Coronary artery (tissue), 2 donors: Measurements from ENCODE around the gene EPHA1.
"Not testable (repeated sequence)": the region's sequence is repeated elsewhere in the genome, so short reads cannot be mapped to it uniquely, and the experiment has no call there.

Experiments
- DNase-seq: peaks from one replicate; pipeline ENCODE4 v3.0.0-alpha.2; 2017; ENCODE audit warnings: low spot score
- H3K27ac ChIP-seq, 2 donors: fragments of 200-600 bp; sonication (generic); one replicate each; pipeline ENCODE4 v1.5.1; 2016 to 2019
- H3K4me3 ChIP-seq: fragments of 200-600 bp; sonication (generic); 2 replicates; pipeline ENCODE4 v1.5.1; 2016; ENCODE audit warnings: mild to moderate bottlenecking, moderate library complexity
- TF ChIP-seq, protein P1 (sequence below): fragments of 200-600 bp; sonication (generic); IDR thresholded peaks from one replicate; pipeline ENCODE4 v1.5.1; 2019; ENCODE audit warnings: antibody characterized with exemption

The EPHA1 gene

DNA sequence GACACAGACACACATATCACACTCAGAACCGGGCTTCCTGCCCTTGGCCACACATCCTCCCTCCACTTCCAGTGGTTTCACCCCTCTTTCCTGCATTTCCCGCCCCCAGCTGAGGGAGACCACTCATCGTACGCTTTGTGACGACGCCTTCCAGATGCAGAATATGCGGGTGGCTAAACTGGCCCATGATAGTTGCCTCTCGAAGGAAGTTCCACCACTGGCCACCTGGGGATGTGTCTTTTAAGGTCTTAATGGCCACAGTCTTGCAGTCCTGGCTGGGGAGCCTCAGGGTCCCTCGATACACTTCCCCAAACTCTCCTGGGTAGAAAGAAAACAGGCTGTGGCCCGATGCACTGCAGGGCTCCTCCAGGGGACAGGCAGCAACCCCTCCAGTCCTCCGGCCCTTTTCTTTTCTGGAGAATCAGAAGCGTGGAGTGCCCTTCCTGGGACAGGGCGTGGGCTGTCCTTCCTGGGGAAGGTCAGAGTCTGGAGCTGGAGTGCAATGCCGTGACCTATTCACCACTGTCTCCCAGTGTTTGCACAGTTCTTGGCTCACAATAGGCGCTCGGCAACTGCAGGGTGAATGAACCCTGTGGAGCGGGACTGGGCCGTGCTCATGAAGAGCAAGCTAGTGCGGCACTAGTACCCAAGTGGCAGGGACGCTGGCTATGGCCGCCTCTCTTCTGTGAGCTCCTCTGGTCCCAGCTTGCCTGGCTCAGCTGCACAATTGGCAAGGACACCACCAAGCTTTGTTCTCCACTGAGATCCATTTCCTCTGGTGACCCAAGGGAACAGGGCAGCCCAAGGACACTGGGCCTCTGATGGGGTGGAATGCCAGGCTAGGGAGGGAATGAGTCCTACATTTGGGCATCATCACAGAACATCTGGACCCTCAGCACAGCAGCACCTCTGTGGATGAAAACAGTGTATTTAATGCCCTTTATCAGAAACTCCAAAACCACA is 13.2 kb downstream of the EPHA1 start:
- Histone ChIP-seq H3K4me3 (no peak overlapping the region), H3K27ac (no peak overlapping the region)
- TF ChIP-seq, protein P1, sequence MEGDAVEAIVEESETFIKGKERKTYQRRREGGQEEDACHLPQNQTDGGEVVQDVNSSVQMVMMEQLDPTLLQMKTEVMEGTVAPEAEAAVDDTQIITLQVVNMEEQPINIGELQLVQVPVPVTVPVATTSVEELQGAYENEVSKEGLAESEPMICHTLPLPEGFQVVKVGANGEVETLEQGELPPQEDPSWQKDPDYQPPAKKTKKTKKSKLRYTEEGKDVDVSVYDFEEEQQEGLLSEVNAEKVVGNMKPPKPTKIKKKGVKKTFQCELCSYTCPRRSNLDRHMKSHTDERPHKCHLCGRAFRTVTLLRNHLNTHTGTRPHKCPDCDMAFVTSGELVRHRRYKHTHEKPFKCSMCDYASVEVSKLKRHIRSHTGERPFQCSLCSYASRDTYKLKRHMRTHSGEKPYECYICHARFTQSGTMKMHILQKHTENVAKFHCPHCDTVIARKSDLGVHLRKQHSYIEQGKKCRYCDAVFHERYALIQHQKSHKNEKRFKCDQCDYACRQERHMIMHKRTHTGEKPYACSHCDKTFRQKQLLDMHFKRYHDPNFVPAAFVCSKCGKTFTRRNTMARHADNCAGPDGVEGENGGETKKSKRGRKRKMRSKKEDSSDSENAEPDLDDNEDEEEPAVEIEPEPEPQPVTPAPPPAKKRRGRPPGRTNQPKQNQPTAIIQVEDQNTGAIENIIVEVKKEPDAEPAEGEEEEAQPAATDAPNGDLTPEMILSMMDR = no peak
- DNase-seq = peak; percentile 65

DNA sequence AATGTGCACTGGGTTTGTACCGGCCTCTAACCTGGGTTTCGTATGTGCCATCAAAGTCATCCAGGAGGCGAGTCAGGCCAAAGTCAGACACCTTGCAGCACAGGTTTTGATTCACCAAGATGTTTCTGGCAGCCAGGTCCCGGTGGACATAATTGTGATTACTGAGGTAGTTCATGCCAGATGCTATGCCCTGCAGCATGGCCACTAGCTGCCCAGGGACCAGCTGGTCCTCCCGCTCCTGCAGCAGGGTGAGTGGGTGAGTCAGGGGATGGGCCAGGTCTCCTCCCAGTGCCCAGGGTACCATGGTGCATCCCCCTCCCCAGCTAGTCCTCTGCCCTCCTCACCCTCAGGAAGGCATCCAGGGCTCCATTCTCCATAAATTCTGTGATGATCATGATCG is 13.9 kb downstream of the EPHA1 start:
- Histone ChIP-seq H3K27ac (no peak overlapping the region), H3K4me3 (no peak overlapping the region)
- DNase-seq = no peak
- TF ChIP-seq, protein P1 = no peak

DNA sequence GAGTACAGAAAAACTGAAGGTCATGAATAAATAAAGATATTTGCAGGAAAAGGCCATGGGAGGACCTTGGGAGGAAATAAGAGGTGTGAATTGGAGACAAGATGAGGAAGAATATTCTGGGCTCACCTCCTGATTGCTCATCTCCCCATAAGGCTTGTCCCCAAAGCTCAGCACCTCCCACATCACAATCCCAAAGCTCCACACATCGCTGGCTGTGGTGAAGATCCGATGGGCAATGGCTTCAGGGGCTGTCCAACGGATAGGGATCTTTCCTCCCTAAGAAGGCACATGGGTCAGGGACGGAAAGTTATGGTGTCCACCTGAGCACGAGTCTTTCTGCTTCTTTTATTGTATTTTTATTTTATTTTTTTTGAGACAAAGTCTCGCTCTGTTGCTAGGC is 14.6 kb downstream of the EPHA1 start:
- no peak for DNase-seq
- Histone ChIP-seq H3K27ac (no peak overlapping the region), H3K4me3 (no peak overlapping the region)
- TF ChIP-seq, protein P1 = no peak

DNA sequence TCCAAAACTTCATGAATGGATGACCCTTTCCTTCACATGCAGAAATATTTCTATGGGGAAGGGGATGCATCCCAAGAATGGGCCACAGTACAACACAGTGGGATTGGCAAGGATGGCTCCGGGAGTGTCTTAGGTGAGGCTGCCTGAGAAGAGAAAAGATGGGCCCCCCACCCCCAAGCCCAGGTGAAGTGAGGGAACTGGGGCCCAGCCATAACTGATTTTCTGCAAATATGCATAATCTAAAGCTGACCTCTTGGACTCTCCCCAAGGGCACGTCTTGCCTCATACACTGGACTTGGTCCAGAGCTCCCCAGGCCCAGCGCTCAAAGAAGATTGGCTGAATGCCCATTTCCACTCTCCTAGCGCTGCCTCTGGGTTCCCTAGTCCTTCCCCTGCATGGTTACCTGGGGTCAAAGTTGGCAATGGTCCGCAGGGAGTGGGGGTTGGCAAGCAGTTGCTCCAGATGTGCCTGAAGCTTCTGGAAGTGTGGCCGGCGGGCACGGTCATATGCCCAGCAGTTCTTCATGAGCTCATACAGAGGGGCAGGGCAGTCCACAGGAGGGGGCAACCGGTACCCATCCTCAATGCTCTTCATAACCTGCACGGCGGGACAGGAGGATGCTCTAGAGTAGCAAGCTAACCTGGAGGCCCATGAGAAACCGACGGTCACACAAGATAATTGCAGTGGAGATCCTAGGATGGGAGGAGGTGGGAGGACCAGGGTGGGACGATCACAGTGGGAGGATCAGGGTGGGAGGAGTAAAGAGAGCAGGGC is 15.2 kb downstream of the EPHA1 start:
- no peak for DNase-seq
- Histone ChIP-seq H3K27ac (peak overlapping the region; percentile 87 to 95), H3K4me3 (no peak overlapping the region)
- TF ChIP-seq, protein P1 = no peak

DNA sequence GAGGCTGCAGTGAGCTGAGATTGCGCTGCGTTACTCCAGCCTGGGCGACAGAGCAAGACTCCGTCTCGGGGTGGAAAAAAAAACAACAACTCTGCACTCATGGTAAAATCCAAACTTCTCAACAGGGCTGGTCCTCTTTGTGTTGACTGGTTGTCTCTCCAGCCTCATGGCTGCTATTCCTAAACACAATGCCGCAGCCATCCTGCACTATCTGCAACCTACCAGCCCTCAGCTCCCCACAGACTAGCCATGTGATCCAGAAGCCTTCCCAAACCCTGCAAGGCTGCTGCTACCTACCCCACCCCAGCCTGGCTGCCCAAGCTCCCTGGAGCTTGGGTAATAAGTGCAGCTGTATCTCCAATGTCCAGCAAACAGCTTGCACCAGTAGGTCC is 15.8 kb downstream of the EPHA1 start:
- TF ChIP-seq, protein P1 = no peak
- peak overlapping the region; percentile 87 to 95 for H3K27ac ChIP-seq
- DNase-seq = no peak
- H3K4me3 ChIP-seq = no peak overlapping the region

DNA sequence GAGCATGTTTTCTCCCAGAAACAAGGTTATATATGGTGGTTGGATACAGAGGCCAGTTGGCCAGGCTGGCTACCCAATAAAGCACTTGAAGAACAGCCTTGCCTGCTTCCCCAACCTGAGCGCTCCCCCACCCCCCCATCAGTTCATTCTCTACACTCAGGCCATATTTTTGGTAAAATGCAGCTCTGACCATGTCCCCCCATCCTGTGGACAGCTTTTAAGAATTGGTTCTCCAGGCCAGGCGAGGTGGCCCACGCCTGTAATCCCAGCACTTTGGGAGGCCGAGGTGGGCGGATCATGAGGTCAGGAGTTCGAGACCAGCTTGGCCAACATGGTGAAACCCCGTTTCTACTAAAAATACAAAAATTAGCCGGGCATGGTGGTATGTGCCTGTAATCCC is 16.2 kb downstream of the EPHA1 start:
- H3K4me3 ChIP-seq = peak overlapping the region; percentile 59
- H3K27ac ChIP-seq = peak overlapping the region; percentile 87 to 95
- not testable (repeated sequence) for DNase-seq
